WERI-Rb-1 (cell line): ENCODE data around the gene FBXW9.

Experiments
- DNase-seq: peaks from one replicate; pipeline ENCODE4 v3.0.0-alpha.2; 2020
- H3K27ac ChIP-seq: fragments of 250-450 bp; sonication (Bioruptor Pico); 2 replicates; pipeline ENCODE4 v1.5.1; 2020; ENCODE audit warnings: mild to moderate bottlenecking, moderate library complexity
- H3K27me3 ChIP-seq: fragments of 250-450 bp; sonication (Bioruptor Pico); 2 replicates; pipeline ENCODE4 v1.5.1; 2021; ENCODE audit warnings: mild to moderate bottlenecking, low read depth, moderate library complexity; ENCODE audit not compliant: insufficient read depth, severe bottlenecking
- H3K36me3 ChIP-seq: fragments of 250-450 bp; sonication (Bioruptor Pico); 2 replicates; pipeline ENCODE4 v1.5.1; 2020; ENCODE audit warnings: mild to moderate bottlenecking, moderate library complexity
- H3K4me3 ChIP-seq: 2 replicates; pipeline ENCODE4 v1.5.1; 2011; ENCODE audit warnings: low read depth, mild to moderate bottlenecking, control low read depth, low read length
- H3K9me3 ChIP-seq: fragments of 250-450 bp; sonication (Bioruptor Pico); 2 replicates; pipeline ENCODE4 v1.5.1; 2021; ENCODE audit warnings: mild to moderate bottlenecking, moderate library complexity; ENCODE audit not compliant: severe bottlenecking
- TF ChIP-seq, protein P1 (sequence below): IDR thresholded peaks from 2 replicates; pipeline ENCODE4 v1.5.1; 2011; ENCODE audit warnings: low read depth, mild to moderate bottlenecking, control low read depth, inconsistent platforms, low read length

The FBXW9 gene

DNA sequence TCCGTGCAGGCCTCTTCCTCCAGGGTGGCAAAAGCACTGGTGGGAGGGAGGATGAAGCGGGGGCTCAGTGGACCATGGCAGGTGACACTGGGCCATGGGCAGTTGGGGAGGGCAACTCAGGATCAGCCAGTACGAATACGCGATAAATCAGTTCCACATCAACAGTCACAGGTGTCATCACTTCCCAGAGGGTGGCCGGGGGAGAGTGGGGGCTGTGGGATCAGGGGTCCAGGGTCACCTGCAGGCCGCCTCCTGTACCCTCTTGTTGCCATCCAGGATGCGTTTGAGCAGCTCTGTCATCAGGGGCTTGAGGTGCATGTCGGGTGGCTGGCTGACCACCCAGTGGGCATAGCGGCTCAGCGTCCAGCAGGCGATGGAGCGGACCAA lies 9.9 kb upstream of the FBXW9 start:
- Histone ChIP-seq H3K27me3 (no peaks in the 10 kb centered on the region), H3K36me3 (peaks cover 88% of the 10 kb centered on the region), H3K4me3 (no peak overlapping the region), H3K27ac (no peak overlapping the region), H3K9me3 (no peaks in the 10 kb centered on the region)
- no peak for DNase-seq
- TF ChIP-seq, protein P1, sequence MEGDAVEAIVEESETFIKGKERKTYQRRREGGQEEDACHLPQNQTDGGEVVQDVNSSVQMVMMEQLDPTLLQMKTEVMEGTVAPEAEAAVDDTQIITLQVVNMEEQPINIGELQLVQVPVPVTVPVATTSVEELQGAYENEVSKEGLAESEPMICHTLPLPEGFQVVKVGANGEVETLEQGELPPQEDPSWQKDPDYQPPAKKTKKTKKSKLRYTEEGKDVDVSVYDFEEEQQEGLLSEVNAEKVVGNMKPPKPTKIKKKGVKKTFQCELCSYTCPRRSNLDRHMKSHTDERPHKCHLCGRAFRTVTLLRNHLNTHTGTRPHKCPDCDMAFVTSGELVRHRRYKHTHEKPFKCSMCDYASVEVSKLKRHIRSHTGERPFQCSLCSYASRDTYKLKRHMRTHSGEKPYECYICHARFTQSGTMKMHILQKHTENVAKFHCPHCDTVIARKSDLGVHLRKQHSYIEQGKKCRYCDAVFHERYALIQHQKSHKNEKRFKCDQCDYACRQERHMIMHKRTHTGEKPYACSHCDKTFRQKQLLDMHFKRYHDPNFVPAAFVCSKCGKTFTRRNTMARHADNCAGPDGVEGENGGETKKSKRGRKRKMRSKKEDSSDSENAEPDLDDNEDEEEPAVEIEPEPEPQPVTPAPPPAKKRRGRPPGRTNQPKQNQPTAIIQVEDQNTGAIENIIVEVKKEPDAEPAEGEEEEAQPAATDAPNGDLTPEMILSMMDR: no peak

DNA sequence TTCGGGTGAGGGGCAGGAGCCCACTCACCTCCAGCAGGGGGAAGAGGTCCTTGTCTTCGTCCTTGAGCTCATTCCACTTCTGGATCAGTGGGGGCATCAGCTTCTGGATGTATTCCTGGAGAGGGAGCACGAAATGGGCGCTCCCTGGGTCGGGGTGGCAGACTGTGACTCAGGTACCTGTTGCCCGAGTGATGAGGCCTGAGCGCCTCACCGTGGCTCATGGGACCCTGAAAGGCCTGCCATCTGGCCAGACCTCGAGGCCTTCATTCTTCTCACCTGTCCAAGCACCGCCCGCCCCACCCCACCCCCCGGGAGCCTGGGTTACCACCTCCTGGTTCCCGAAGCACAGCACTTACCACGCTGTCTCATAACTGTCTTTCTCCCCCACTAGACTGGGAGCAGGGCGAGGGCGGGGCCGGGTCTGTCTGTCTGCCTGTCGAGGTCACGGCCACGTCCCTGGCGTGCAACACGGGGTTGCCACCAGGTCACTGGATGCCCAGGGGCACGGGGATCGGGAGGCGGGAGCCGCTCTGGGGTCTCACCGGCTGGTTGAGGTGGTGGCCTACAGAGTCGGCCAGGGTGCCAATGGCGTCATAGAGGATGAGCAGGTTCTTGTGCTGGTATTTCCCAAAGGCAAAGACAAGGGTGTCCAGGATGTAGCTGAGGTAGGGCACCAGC lies 9.4 kb upstream of the FBXW9 start:
- Histone ChIP-seq H3K4me3 (no peak overlapping the region), H3K9me3 (no peaks in the 10 kb centered on the region), H3K36me3 (peaks cover 88% of the 10 kb centered on the region), H3K27ac (no peak overlapping the region), H3K27me3 (no peaks in the 10 kb centered on the region)
- DNase-seq: no peak
- TF ChIP-seq, protein P1: no peak

DNA sequence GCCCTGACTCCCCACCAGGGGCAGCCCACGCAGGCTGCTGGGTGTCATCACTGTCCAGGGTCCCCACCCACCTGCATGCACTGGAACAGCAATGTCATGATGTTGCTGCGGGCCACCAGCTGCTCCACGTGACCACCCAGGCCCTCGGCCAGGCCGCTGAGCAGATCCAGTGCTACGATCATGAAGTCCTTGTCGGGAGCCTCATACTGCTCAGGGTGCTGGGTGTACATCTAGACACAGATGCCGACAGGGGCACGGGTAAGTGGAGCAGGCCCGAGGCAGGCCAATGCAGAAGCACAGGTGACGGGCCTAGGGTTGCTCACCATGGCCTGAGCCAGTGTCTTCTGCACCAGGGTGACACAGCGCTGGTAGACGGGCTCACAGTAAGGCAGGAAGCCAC lies 8.7 kb upstream of the FBXW9 start:
- TF ChIP-seq, protein P1: no peak
- no peak overlapping the region for H3K27ac ChIP-seq
- H3K4me3 ChIP-seq: no peak overlapping the region
- no peaks in the 10 kb centered on the region for H3K27me3 ChIP-seq
- H3K9me3 ChIP-seq: no peaks in the 10 kb centered on the region
- no peak for DNase-seq
- H3K36me3 ChIP-seq: peaks cover 86% of the 10 kb centered on the region

DNA sequence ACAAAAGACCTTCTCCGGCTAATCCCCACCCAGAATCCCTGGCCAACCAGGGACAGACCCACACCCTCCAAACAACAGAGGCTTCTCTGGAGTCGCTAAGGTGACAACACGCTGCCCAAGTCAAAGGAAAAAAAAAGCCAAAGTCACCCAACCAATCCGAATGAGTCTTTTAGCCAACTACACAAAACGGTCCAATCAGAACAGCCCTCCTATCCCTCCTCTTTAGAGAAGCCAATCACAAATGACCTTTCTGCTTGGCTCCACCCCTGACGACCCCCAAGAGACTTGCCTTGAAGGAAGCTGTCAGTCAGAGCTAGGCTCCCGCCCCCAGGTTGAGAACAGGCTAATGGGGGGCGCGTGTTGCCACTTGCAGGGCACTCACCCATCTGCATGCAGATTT lies 6.6 kb upstream of the FBXW9 start:
- Histone ChIP-seq H3K4me3 (no peak overlapping the region), H3K9me3 (no peaks in the 10 kb centered on the region), H3K36me3 (peaks cover 82% of the 10 kb centered on the region), H3K27ac (peak overlapping the region; percentile 50; the same call in 1 of the 2 replicates), H3K27me3 (no peaks in the 10 kb centered on the region)
- DNase-seq: peak; percentile 75
- TF ChIP-seq, protein P1: no peak

DNA sequence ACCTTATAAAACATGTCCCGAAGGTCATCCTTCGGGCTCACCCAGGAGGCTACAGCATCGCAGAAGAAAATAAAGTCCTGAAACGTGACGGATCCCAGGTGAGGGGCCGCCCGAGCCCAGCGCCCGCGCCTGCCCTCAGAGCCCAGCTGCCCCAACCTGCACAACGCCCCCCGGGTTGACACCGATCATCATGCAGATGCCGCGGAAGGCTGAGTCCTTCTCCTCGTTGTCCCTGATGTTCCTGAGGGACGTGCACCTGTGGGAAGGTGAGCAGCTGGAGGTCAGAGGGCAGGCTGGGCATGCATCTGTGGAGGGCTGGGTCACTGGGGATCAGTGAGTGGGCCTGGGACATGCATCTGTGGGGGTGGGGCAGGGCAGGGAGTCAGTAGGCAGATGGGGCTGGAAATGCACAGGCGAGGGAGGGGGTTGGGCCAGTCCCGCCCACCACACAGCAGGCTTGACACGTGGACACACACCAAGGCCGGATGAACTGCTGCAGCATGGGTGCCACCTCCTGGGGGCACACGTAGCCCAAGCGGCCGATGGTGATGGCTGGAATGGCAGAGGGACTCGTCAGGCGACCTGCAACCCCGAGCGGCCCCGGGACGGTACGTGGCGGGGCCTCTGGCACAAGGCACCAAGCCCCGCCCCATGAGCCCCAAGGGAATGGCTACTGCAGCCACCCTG lies 5.3 kb upstream of the FBXW9 start:
- Histone ChIP-seq H3K4me3 (no peak overlapping the region), H3K9me3 (no peaks in the 10 kb centered on the region), H3K36me3 (peaks cover 77% of the 10 kb centered on the region), H3K27ac (no peak overlapping the region), H3K27me3 (no peaks in the 10 kb centered on the region)
- DNase-seq: peak; percentile 55
- TF ChIP-seq, protein P1: no peak
